ENCODE results near the gene POLR2F. TPM values are rescaled to one million over a fixed set of nuclear protein-coding genes. Genes with fewer than 3 reads are reported as not detected.

POLR2F gene
- total RNA-seq, 2 donors from 2014 or later = 98.0 to 105 TPM

- no peak for TF ChIP-seq CTCF (conservative IDR thresholded peaks at IDR 0.05)
- WGBS, 2 experiments (ENCODE audit: insufficient coverage in 1 of 2, insufficient read length in 1 of 2) = 97% methylated on average over 11 of the region's 11 CpGs; no CpG with 5 or more reads in 1 of the 2 experiments
- no peaks in the 10 kb centered on the region for H3K4me1 Mint-ChIP-seq
- H3K9me3 Mint-ChIP-seq = no peaks in the 10 kb centered on the region
- Histone ChIP-seq H3K27me3 (ENCODE audit: control insufficient read depth, insufficient read depth, low read length, poor library complexity, severe bottlenecking) (no peaks in the 10 kb centered on the region), H3K4me1 (ENCODE audit: control insufficient read depth, insufficient read depth, low read length) (no peaks in the 10 kb centered on the region), H3K27ac (ENCODE audit: low read depth, low read length) (no peak overlapping the region), H3K9me3 (ENCODE audit: control insufficient read depth, low read length) (no peaks in the 10 kb centered on the region), H3K36me3 (ENCODE audit: control insufficient read depth, insufficient read depth, low read length) (peaks cover 28% of the 10 kb centered on the region), H3K4me3 (ENCODE audit: low read length) (no peak overlapping the region), H3K9ac (ENCODE audit: extremely low read depth, low read length, poor library complexity, severe bottlenecking) (no peak overlapping the region)
- H3K27ac Mint-ChIP-seq = no peak overlapping the region
- peaks cover 33% of the 10 kb centered on the region for H3K36me3 Mint-ChIP-seq (ENCODE audit: low read depth)
- DNase-seq = no peak
- no peak overlapping the region for H3K4me3 Mint-ChIP-seq
- no peaks in the 10 kb centered on the region for H3K27me3 Mint-ChIP-seq (ENCODE audit: insufficient read depth)
These were observed 31.3 kb upstream of the POLR2F start for GRCh38 chr22:37922191-37922590.

- WGBS, 2 experiments (ENCODE audit: insufficient coverage in 1 of 2, insufficient read length in 1 of 2) = 88 to 100% methylated on average over 4 of the region's 4 CpGs
- H3K36me3 ChIP-seq (ENCODE audit: control insufficient read depth, insufficient read depth, low read length) = peaks cover 17% of the 10 kb centered on the region
- no peaks in the 10 kb centered on the region for H3K4me1 Mint-ChIP-seq
- peaks cover 7% of the 10 kb centered on the region for H3K27me3 Mint-ChIP-seq (ENCODE audit: insufficient read depth)
- H3K4me3 Mint-ChIP-seq = no peak overlapping the region
- no peaks in the 10 kb centered on the region for H3K9me3 ChIP-seq (ENCODE audit: control insufficient read depth, low read length)
- H3K4me3 ChIP-seq (ENCODE audit: low read length) = no peak overlapping the region
- H3K9me3 Mint-ChIP-seq = no peaks in the 10 kb centered on the region
- H3K27ac ChIP-seq (ENCODE audit: low read depth, low read length) = no peak overlapping the region
- H3K27me3 ChIP-seq (ENCODE audit: control insufficient read depth, insufficient read depth, low read length, poor library complexity, severe bottlenecking) = peaks cover 5% of the 10 kb centered on the region
- TF ChIP-seq CTCF (conservative IDR thresholded peaks at IDR 0.05) = no peak
- peak overlapping the region; percentile 30 for H3K27ac Mint-ChIP-seq
- no peak overlapping the region for H3K9ac ChIP-seq (ENCODE audit: extremely low read depth, low read length, poor library complexity, severe bottlenecking)
- no peak for DNase-seq
- no peaks in the 10 kb centered on the region for H3K4me1 ChIP-seq (ENCODE audit: control insufficient read depth, insufficient read depth, low read length)
- H3K36me3 Mint-ChIP-seq (ENCODE audit: low read depth) = peaks cover 31% of the 10 kb centered on the region
These were observed 29.6 kb upstream of the POLR2F start for GRCh38 chr22:37923927-37924326.

- WGBS, 2 experiments (ENCODE audit: insufficient coverage in 1 of 2, insufficient read length in 1 of 2) = 93 to 94% methylated on average over 7 to 18 of the region's 18 CpGs
- Histone ChIP-seq H3K4me1 (ENCODE audit: control insufficient read depth, insufficient read depth, low read length) (no peaks in the 10 kb centered on the region), H3K36me3 (ENCODE audit: control insufficient read depth, insufficient read depth, low read length) (peaks cover 17% of the 10 kb centered on the region), H3K4me3 (ENCODE audit: low read length) (no peak overlapping the region), H3K27ac (ENCODE audit: low read depth, low read length) (no peak overlapping the region), H3K9ac (ENCODE audit: extremely low read depth, low read length, poor library complexity, severe bottlenecking) (no peak overlapping the region), H3K27me3 (ENCODE audit: control insufficient read depth, insufficient read depth, low read length, poor library complexity, severe bottlenecking) (peaks cover 11% of the 10 kb centered on the region), H3K9me3 (ENCODE audit: control insufficient read depth, low read length) (no peaks in the 10 kb centered on the region)
- Mint-ChIP-seq H3K4me1 (no peaks in the 10 kb centered on the region), H3K36me3 (ENCODE audit: low read depth) (peaks cover 37% of the 10 kb centered on the region), H3K27me3 (ENCODE audit: insufficient read depth) (peaks cover 12% of the 10 kb centered on the region), H3K4me3 (no peak overlapping the region), H3K9me3 (no peaks in the 10 kb centered on the region), H3K27ac (no peak overlapping the region)
- DNase-seq = no peak
- TF ChIP-seq CTCF (conservative IDR thresholded peaks at IDR 0.05) = no peak
These were observed 29.0 kb upstream of the POLR2F start for GRCh38 chr22:37924386-37925065.
